ENCODE data around the gene GRAMD1B.

The GRAMD1B gene

DNA sequence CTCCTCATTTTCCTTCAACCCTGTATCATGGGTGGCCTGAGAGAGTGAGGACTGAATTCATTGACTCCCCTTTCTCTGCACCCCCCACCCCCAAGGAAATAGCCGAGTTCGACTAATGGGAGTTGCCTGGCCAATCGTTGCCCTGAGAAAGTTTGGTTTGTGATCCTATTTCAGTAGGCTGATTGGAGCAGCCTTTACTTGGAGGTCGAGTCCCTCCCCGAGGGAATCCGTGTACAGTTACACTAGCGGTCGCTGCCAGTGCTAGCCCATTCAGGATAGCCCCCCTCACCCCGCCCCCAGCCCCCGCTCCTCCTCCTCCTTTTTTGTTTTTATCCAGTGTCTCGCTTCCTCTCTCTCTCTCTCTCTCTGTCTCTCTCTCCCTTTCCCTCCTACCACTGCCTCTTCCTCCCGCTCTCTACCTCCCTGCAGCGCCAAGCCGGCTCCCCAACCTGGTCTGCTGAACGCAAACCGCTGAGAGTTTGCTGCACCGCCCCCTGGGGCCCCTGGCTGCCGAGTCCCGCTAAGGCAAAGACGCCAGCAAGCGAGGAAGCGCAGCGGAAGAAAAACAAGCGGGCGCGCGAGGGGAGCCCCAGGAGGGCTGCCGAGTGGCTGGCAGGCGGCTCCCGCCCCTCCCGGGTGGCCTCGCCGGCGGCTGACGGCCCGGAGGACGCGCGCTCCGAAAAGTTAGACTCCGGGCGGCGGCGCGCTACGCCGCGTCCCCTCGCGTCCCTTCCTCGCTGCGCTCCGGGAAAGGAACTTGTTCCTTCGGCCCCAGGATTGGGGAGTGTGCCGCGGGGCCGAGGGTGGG lies at the start of gene GRAMD1B:
TSS of gene GRAMD1B (plus strand) at position 357 of the 808 bp plus-strand sequence. CDS start 524 bp downstream, outside the sequence.
- peak; percentile 67 to 70 for DNase-seq

DNA sequence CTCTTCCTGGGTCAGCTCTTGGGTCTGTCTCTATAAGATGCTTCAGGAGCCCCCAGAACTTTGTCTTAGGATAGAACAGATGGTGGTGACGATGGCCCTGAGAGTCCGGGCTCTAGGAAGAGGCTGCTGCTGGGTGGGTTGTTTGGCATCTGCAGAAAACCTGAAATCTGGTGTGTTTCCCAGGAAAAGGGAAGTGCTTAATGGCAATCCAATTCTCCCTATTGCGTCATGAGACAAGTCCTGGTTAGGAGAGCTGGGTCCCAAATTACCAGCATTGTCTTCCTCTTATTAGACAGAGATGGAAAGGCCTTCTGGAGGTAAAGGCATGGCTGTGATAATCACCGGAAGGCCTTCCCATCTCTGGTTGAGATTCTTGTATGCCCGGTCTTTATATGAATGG lies 48.9 kb upstream of the GRAMD1B start:
- DNase-seq, result no peak

DNA sequence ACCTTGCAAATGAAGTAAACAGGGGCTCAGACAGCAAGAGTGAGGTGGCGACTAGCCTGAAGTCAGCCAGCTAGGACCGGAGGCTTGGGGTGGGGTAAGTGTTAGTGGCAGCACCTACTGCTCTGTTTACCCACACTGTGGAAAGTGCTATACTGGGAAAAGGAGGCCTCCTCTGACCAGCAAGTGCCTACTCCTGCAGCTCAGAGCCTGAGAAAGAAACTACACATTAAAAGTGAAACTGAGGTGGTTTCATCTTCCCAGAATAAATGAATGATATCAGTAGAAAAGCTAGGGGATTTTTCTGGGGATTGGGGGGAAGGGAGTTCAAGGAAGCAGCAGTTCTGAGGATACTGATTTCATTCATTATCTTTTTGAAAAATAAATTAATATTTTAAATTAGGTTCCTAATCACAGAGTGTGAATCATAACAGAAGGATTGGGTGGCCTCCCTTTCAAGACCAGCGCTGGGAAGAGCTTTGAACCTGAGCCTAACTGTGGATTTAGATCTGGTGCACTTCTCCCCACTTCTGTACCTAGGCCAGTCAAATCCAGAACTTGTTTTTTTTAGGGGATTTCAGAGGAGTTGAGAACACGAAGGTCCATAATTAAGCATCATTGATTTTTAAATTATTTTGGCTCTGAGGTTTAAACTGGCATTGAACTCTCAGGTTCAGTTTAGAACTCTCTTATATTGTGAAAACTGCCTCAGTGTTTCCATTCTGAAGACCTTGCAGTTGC lies 48.1 kb upstream of the GRAMD1B start:
- peak in 1 of 2 donors; percentile 11 for DNase-seq

DNA sequence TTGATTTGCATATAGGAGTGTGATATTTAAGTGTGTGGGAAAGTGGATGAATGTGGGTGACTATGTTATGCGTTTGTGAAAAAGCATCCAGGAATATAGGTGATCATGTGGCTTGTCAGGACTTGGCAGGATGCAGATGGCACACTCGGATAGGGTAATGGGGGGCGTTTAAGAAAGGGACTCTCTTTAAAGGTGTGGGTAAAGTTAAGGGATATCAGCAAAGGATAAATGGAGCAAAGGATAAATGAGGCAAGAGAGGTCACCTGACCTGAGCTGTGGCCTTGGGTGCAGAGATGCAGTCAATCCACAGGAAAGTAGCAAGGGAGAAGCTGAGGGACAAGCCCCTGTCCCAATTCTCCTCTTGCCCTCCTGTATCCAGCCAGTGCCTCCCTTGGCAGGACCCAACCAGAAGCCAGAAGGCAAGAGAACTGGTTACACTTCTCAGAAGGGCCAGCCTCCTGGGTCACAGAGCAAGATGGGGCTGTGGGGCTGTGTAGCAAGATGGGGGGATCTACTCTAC lies 47.5 kb upstream of the GRAMD1B start:
- DNase-seq, result no peak

DNA sequence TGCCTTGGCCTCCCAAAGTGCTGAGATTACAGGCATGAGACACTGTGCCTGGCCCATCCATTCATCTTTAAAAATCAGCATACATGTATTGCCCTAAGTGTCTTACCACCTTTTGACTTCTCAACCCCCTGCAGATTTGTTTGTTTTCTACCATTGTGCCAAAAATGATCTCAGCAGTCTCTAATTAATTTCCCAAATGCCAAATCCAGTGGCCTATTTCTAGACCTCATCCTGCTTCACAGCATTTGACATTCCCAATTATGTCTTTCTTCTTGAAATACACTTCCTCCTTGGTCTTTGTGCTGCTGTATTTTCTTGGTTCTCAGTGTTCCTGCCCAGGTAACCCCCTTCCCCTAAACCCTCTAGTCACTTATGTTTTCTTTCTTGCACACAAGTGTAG lies 46.0 kb upstream of the GRAMD1B start:
- no peak for DNase-seq

DNA sequence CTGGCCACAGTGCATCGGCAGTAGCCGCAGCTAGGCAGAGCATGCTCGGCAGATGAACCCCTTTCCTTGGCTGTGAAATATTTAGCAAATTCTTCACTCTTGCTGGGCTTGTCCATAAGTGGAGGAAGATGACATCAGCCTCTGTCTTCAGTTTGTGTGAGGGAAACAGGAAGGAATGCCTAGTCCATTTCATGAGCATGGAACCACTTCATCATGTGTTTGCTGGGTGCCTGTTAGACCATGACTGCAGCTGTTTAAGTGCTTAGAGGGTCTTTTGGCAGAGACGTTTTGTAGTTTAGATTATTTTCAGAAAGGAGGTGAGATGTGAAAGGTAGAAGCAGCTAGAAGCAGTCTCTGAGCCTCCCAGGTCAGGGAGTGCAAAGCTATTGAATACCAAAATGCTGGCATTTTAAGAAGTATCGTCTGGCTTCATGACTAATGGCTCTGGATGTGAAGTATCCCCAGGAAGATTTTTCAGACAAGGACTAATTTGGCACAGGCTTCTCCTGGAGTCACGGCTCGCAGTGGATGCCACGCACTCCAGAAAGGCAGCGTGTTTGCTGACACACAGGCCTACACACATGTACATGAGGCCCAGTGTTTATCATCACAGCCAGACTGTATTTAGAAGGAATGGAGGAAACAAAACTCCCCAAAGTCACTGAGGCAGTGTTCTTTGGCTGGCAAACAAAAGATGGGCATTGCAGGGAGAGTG lies 43.1 kb upstream of the GRAMD1B start:
- DNase-seq, result no peak

DNA sequence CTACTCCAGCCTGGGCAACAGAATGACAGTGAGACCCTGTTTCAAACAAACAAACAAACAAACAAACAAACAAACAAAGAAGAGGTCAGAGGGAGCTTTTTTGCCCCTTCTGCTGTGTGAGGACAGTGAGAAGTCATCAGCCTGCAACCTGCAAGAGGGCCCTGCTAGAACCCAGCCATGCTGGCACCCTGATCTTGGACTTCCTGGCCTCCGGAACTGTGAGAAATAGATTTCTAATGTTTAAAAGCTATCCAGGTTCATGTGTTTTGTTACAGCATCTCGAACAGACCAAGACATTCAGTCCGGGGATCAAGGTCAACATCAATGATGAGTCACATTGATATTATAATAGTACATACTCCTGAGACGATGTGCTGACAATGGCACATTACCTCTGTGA lies 41.4 kb upstream of the GRAMD1B start:
- no peak for DNase-seq

DNA sequence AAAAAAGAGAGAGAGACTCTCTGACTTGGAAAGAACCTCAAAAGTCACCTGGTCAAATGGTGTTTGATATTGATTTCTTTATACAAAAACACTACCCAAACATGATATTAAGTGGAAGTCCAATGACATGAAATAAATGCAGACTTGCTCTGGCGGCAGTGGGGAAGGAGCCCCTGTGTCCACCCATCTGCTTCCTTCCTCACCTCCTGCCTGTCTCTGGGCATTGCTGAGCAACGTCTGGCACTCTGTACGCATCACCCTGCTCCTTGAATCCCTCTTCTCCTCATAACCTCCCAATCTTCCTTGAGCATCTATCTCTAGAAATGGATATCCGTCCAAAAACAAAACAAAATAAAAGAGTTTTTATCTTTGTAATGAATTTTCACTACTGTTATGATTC lies 39.9 kb upstream of the GRAMD1B start:
- no peak for DNase-seq

DNA sequence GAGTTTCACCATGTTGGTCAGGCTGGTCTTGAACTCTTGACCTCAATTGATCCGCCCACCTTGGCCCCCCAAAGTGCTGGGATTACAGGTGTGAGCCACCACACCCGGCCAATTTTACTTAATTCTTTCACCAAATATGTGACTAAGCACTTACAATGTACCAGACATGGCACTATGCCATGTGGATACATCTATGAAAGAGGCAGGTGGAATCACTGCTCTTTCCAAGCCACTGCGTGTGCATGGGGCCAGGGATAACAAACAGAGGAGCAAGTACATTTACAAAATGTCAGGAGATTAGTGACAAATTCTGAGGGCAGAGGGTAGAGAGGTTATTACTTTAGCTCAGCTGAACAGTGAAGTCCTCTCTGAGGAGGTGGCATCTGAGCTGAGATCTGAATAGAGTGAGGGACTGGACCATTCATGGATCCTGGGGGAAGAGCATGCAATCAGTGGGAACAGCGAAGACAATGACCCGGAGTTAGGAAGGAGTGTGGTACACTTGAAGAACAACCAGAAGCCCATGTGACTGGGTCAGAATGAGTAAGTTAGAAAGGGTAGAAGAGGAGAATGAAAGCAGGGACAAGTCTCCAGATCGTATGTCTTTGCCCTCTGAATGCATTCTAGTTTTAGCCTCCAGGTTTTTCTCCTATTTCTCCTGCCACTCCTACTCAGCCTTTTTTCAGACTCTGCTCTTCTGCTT lies 38.3 kb upstream of the GRAMD1B start:
- no peak for DNase-seq

DNA sequence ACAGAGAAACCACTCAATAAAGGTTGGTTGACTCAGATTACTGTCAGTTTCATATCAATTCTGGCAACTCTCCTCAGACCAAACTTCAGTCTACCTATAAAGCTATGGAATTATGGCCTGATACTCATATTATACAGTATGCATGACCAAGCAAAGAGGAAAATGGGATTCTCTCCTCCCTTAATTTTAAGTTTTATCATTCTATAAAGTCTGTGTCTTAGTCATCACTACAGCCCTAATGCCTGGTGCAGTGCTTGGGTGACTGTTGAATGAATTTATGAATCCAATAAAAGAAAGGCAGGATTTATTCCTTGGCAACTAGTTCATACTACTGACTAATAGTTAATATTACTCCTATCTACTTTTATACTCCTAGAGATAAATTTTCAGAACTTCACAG lies 37.6 kb upstream of the GRAMD1B start:
- no peak for DNase-seq

DNA sequence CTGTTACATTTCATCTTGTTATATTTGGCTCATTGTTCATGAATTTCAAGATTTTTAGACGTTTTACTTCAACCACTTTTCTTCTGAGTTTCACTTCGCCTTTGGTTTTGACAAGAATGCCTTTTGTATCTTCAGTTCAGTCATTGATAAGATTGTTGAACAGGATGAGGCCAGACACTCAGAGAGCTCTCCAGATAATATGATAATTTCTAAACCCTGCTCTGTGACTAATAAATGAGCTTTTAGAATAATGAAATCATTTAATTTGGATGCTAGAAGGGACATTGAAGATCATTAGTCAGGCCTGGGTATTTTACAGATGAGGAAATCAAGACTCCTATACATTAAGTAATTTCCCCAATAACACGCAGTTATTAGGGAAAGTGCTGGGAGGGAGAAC lies 37.2 kb upstream of the GRAMD1B start:
- DNase-seq, result no peak

DNA sequence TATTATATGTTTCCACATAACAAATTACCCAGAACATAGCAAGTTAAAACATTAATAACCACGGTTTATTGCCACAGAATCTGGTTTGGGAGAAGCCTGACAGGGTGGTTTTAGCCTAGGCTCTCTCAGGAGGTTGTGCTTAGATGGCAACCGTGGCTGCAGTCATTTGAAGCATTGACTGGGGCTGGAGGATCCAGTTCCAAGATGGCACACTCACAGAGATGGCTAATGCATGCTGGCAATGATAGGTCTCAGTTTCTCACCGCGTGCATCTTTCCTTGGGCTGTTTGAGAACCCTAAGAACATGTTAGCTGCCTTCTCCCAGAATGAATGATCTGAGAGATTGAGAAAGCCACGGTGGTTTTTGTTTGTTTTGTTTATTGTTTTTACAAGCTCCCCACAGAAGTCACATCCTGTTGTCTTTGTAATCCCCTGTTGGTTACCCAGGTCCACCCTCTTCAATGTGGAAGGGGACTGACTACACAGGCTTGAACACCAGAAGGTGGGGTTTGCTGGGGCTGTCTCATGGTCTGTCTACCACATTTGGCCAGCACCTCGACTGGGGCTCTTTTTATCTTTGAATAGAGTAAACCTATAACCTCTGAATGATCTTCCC lies 36.6 kb upstream of the GRAMD1B start:
- DNase-seq, result no peak

DNA sequence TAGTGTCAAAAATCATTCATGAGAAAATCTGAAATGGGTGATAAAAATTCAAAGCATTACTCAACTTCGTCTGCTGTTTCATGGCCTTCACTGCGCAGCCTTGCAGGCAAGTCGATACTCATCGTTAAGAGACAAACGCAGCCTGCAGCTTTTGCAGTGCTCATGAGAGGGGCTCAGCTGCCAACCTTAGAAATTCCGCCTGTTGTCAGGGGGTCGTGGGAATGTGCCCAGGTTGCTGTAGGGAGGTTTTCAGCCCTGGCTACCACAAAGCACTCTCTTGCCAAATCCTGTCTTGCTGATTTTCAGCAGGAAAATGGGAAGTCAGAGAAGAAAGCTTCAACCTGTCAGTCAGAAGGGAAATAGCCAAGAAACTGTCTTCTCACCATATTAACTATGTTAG lies 25.4 kb upstream of the GRAMD1B start:
- no peak for DNase-seq

DNA sequence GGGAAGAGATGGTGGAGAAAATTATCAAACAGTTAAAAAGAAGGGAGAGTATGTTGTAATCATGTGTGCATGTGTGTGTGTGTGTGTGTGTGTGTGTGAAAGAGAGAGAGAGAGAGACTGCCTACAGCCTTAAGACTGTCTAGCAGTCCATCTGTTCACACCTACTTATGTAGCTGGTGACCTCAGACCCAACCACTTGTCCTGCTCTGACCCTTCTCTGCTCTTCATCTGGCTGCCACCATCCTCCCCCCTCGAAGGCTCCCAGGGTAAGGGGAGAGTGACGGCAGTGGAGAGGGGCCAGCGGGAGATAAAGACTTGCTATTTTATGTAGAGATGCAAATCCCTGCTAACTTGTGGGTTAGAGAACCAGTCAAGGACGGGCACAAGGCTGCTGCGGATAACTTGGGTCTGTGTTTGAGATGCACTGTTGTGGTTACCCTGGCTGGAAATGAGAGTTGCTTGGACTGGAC lies 24.9 kb upstream of the GRAMD1B start:
- no peak for DNase-seq

DNA sequence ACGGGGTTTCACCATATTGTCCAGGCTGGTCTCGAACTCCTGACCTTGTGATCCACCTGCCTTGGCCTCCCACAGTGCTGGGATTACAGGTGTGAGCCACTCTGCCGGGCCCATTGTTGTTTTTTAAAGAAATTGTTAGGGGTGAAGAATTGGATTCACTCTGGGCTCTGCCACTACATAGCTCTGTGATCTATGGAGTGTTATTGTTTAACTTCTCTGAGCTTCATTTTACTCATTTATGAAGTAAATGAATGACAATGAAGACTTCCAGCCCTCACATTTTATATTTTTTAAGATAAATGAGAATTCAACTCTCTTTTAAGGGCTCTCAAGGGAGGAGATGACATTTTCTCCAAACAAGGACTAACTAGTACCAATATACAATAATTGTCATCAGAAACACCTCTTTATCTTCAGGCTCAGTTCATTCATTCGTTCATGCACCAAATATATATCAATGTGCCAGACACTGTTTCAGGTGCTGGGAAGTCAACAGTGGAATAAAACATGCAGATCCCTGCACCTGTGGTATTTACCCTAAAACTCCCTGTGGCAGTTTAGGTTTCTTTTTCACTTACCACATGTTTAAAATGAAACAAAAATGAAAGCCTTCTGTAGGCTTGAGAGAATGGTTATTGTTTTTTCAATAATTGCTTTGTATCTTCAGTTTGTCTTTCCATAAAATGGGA lies 23.5 kb upstream of the GRAMD1B start:
- DNase-seq, result no peak

DNA sequence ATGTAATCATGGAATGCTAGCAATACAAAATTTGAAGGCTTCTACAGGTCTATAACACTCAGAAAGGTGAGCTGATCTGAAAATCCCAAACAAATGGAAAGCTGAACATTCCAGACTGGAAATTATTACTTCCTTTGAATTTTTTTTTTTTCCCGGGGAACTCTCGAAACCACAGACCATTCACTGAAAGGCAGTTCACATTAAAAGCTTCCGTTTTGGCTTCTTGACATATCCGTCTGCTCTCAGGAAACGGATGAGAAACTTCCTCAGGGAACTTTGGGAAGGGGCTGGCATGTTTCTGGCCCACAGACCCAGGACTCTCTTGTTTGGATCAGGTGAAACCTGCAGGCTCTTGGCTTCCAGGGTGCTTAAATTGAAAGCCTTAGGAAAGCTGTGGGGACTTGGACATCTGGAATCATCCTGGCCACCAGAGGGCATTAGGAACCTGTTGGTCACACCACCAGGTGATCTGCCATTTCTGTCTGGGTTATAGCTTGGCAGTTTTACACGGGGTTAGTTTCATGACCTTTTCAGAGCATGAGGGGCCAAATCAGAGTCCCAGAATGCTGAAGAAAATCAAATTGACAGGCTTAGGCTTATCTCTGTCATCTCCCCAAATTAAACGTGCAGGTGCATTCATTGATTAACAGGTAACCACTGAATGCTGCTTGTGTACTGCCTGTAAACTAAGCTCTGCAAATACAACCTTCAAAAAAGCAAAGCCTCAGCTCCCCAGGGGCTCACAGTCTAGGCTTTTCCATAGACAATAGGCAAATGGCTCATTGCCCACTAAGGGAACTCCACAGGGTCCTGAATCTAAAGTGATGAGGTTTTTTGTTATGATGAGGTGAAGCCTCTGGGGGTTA lies 22.7 kb upstream of the GRAMD1B start:
- DNase-seq, result peak; percentile 65 to 71

DNA sequence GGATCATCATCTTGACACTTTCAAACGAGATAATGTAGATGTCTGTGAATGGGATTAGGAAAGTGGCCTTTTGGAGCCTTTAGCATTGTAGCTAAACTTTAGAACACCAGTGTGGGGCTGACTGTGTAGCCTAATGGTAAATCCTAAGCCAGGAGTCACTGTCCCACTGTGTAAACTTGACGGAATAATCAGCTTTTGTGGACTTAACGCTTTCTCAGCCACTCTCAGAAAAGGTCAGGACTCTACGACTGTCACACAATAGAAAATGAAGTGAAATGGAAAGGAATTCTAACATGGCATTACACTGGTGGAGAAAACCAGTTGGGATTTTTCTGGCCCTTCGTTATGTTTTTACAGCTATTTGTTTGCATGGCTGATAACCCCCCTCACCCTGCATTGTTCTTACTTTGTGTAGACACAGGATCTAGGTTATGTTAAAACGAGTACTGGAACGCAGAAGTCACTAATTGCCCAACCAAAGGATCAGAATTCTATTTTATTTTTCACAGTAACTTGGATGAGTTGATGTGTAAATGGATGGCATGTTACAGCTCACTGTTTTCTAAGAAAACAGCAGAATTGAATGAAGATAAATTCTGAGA lies 22.0 kb upstream of the GRAMD1B start:
- no peak for DNase-seq

DNA sequence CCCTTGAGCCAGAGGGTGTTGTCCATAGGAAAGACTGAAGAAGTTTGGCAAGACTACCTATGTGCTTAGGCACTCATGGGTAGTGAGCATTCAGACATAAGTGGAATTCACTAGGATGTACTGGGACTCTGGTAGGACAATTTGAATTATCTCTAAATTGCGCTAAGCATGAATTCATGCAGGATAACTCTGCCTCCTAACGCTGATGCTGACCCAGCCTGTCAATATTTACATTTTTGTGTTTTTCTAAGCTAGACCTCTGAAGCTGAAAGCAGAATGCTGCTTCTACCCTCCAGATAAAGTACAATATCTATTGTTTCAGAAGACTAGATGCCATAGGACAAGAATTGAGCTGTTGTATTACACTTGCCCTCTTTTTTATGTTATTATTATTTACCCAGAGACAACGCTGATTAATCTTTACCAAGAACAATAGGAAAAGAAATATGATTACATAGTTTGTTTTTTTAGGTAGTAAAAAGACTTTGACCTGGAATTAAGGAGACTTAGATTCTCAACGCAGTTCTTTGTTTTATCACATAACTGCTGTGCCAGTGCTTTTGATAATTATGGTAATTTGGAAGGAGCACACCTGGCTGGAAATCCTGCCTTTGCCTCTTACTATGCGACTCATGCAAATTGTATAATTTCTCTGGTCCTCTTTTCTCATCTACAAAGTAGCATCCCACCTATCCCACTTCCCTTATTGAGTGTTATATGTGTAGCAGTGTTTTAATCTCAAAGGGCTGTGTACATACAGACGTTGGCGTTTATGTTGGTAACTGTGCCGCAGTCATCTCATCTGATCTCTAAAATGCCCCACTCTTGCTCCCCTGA lies 21.2 kb upstream of the GRAMD1B start:
- DNase-seq, result no peak
